Osteocyte (in vitro differentiated cells): Measurements from ENCODE around the gene KRT14. TPM values are rescaled to one million over a fixed set of nuclear protein-coding genes. Genes with fewer than 3 reads are reported as not detected.
"Not testable (repeated sequence)": the region's sequence is repeated elsewhere in the genome, so short reads cannot be mapped to it uniquely, and the experiment has no call there.

ENCODE experiments used
- DNase-seq: peaks from one replicate; pipeline ENCODE4 v3.0.0; 2021; ENCODE audit warnings: mixed read lengths; ENCODE audit not compliant: unreplicated experiment; ENCODE audit errors: extremely low spot score
- H3K27ac Mint-ChIP-seq: one replicate; pipeline ENCODE4 v1.8.0; 2021; ENCODE audit warnings: mild to moderate bottlenecking, mixed read lengths; ENCODE audit not compliant: unreplicated experiment
- H3K27me3 Mint-ChIP-seq: one replicate; pipeline ENCODE4 v1.8.0; 2021; ENCODE audit warnings: mixed read lengths; ENCODE audit not compliant: unreplicated experiment
- H3K36me3 Mint-ChIP-seq: one replicate; pipeline ENCODE4 v1.8.0; 2021; ENCODE audit warnings: mixed read lengths; ENCODE audit not compliant: unreplicated experiment
- H3K4me1 Mint-ChIP-seq: one replicate; pipeline ENCODE4 v1.8.0; 2021; ENCODE audit warnings: mixed read lengths; ENCODE audit not compliant: unreplicated experiment
- H3K4me3 Mint-ChIP-seq: one replicate; pipeline ENCODE4 v1.8.0; 2021; ENCODE audit warnings: mild to moderate bottlenecking, moderate library complexity, mixed read lengths; ENCODE audit not compliant: unreplicated experiment
- H3K9me3 Mint-ChIP-seq: one replicate; pipeline ENCODE4 v1.8.0; 2021; ENCODE audit warnings: mixed read lengths; ENCODE audit not compliant: unreplicated experiment
- CTCF ChIP-seq: fragments of 200-600 bp; sonication (generic); IDR thresholded peaks from 2 replicates; pipeline ENCODE4 v1.5.0; 2021; ENCODE audit warnings: antibody characterized with exemption, mild to moderate bottlenecking, moderate library complexity
- total RNA-seq: library from RNA; stranded (reverse); gene quantifications from 2 replicates; pipeline ENCODE4 v1.2.1, GENCODE V29; 2021

KRT14 gene
- total RNA-seq, 1 donor from 2014 or later, result not detected

- TF ChIP-seq CTCF, result no peak
- H3K27me3 Mint-ChIP-seq, result peaks cover 2% of the 10 kb centered on the region
- no peak overlapping the region for H3K4me3 Mint-ChIP-seq
- H3K4me1 Mint-ChIP-seq, result peaks cover 34% of the 10 kb centered on the region
- H3K27ac Mint-ChIP-seq, result no peak overlapping the region
- DNase-seq, result no peak
- H3K36me3 Mint-ChIP-seq, result no peaks in the 10 kb centered on the region
- H3K9me3 Mint-ChIP-seq, result no peaks in the 10 kb centered on the region
These were observed 30.4 kb upstream of the KRT14 start for GRCh38 chr17:41617136-41617535.

GRCh38 chr17:41616486-41616885, 29.8 kb upstream of the KRT14 start:
- H3K4me1 Mint-ChIP-seq, result peaks cover 28% of the 10 kb centered on the region
- not testable (repeated sequence) for H3K9me3 Mint-ChIP-seq, H3K27ac Mint-ChIP-seq, H3K4me3 Mint-ChIP-seq, DNase-seq, H3K27me3 Mint-ChIP-seq, H3K36me3 Mint-ChIP-seq

GRCh38 chr17:41615454-41615853, 28.8 kb upstream of the KRT14 start:
- no peaks in the 10 kb centered on the region for H3K9me3 Mint-ChIP-seq
- DNase-seq, result no peak

GRCh38 chr17:41614767-41615166, 28.1 kb upstream of the KRT14 start:
- H3K4me3 Mint-ChIP-seq, DNase-seq, H3K27me3 Mint-ChIP-seq, H3K9me3 Mint-ChIP-seq, H3K27ac Mint-ChIP-seq, H3K36me3 Mint-ChIP-seq: not testable (repeated sequence)
- peaks cover 18% of the 10 kb centered on the region for H3K4me1 Mint-ChIP-seq

More at GRCh38 chr17:41615454-41615853, 28.8 kb upstream of the KRT14 start:
- Mint-ChIP-seq H3K27ac (no peak overlapping the region), H3K4me1 (peaks cover 19% of the 10 kb centered on the region), H3K27me3 (peaks cover 2% of the 10 kb centered on the region), H3K4me3 (no peak overlapping the region), H3K36me3 (no peaks in the 10 kb centered on the region)
- TF ChIP-seq CTCF, result no peak

- H3K4me1 Mint-ChIP-seq, result peaks cover 18% of the 10 kb centered on the region
These were observed 27.4 kb upstream of the KRT14 start for GRCh38 chr17:41614098-41614497.

More at GRCh38 chr17:41614098-41614497, 27.4 kb upstream of the KRT14 start:
- H3K27me3 Mint-ChIP-seq, result peaks cover 3% of the 10 kb centered on the region
- DNase-seq, result no peak
- no peaks in the 10 kb centered on the region for H3K36me3 Mint-ChIP-seq
- H3K9me3 Mint-ChIP-seq, result no peaks in the 10 kb centered on the region
- TF ChIP-seq CTCF, result no peak
- no peak overlapping the region for H3K27ac Mint-ChIP-seq
- no peak overlapping the region for H3K4me3 Mint-ChIP-seq
